Measurements from ENCODE around the gene MAEA. TPM values are rescaled to one million over a fixed set of nuclear protein-coding genes. Genes with fewer than 3 reads are reported as not detected.

The MAEA gene
- total and polyA plus RNA-seq, 9 of the 15 experiments (the other 6 are each of a cell fraction or from before 2014, with no cell fraction given) = 2.1 to 86.5 (median 45.0) TPM

DNA sequence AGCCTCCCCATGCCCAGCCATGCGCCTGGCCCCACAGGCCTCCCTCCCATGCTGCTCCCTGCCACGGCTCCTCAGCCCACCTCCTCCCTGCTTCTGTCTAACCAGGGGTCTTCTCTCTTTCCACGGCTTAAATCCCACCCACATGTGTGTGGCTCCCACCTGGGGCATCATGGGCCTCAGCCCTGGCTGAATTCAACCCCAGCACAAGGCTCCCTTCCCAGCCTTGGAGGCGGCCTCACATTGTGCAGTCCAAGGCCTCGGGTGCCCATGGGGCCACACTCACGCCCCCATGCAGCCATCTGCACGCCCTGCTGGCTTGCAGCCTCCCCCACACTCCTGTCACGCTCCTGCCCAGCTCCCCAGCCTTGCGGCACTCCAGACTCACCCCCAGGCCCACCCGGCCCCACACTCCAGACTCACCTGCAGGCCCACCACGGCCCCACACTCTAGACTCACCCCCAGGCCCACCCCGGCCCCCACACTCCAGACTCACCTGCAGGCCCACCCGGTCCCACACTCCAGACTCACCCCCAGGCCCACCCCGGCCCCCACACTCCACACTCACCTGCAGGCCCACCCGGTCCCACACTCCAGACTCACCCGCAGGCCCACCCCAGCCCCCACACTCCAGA lies 27.0 kb downstream of the MAEA start:
- in situ Hi-C loops (cut with MboI) = no loop called here
- peaks cover 0 to 16% of the 10 kb centered on the region in 2 experiments; a peak in 1 of 5 replicates for H3K4me1 ChIP-seq (replicated peaks in 1 of 2; ENCODE audit: control insufficient read depth in 2 of 2, insufficient read depth in 2 of 2, low read length in 2 of 2)
- H3K4me2 ChIP-seq (ENCODE audit: insufficient read depth, low read length) = no peak overlapping the region
- no peak for TF ChIP-seq TAF1 (IDR thresholded peaks at IDR 0.05; ENCODE audit: control insufficient read depth, extremely low read depth, insufficient read depth, low read length, severe bottlenecking)
- no peak for TF ChIP-seq ERF (CRISPR knock-in tag; IDR thresholded peaks at IDR 0.05)
- TF ChIP-seq MGA (IDR thresholded peaks at IDR 0.05) = no peak
- TF ChIP-seq ZKSCAN8 (CRISPR knock-in tag; IDR thresholded peaks at IDR 0.05) = no peak
- no peak for TF ChIP-seq ZNF133 (CRISPR knock-in tag; IDR thresholded peaks at IDR 0.05)
- TF ChIP-seq ZNF79 (CRISPR knock-in tag; IDR thresholded peaks at IDR 0.05; ENCODE audit: low read depth) = no peak
- no peak for TF ChIP-seq MAFF (IDR thresholded peaks at IDR 0.05; ENCODE audit: low read length)
- ATAC-seq = no peak
- ChIA-PET CTCF (ENCODE audit: low intra/inter-chr PET ratio) (no interaction called here), POLR2A (no interaction called here)
- DNase-seq (ENCODE audit: extremely low read depth in 1 of 4, low spot score in 3 of 4) = no peak
- no peak overlapping the region for H3K4me3 ChIP-seq
- 97% methylated on average over 9 of the region's 16 CpGs for WGBS (ENCODE audit: insufficient coverage, low coverage, missing lambda C conversion rate)
- no peak for FAIRE-seq
- H3K27ac ChIP-seq (ENCODE audit: extremely low read depth, low read depth, low read length) = no peak overlapping the region
- H4K20me1 ChIP-seq (replicated peaks; ENCODE audit: control insufficient read depth, insufficient read depth, low read length) = no peaks in the 10 kb centered on the region; the same call in 1 of the 2 replicates
- no peaks in the 10 kb centered on the region for H3K9me3 ChIP-seq (replicated peaks; ENCODE audit: control insufficient read depth, insufficient read depth, low read depth, low read length)
- H3K27me3 ChIP-seq (ENCODE audit: control insufficient read depth in 2 of 2, insufficient read depth in 2 of 2, low read length in 2 of 2) = no peaks in the 10 kb centered on the region
- no peaks in the 10 kb centered on the region for H3K9me1 ChIP-seq (ENCODE audit: control insufficient read depth, insufficient read depth, low read length)
- intact Hi-C loops (cut with micrococcal nuclease) = no loop called here
- peaks cover 6% of the 10 kb centered on the region; the same call in 2 of the 3 replicates for H3K79me2 ChIP-seq (ENCODE audit: control insufficient read depth, insufficient read depth, low read length)
- no peak overlapping the region; a peak in 1 of 4 replicates for H3K9ac ChIP-seq (ENCODE audit: insufficient read depth in 1 of 2, low read depth in 2 of 2, low read length in 2 of 2)
- peaks cover 80% of the 10 kb centered on the region; the same call in 2 of the 3 replicates for H3K36me3 ChIP-seq (ENCODE audit: control insufficient read depth, insufficient read depth, low read length)
- BruUV-seq (replicated peaks) = no TSS peak
- no peak overlapping the region for H2AFZ ChIP-seq (ENCODE audit: low read depth, low read length)
